IPS-20b (cell line): Measurements from ENCODE around the gene CPXM1.

ENCODE experiments used
- H3K27ac ChIP-seq: one replicate; pipeline ENCODE4 v1.5.1; 2013; ENCODE audit warnings: low read length
- H3K27me3 ChIP-seq: 2 replicates; pipeline ENCODE4 v1.6.1; 2013; ENCODE audit warnings: mild to moderate bottlenecking, low read length, inconsistent platforms; ENCODE audit not compliant: insufficient read depth
- H3K36me3 ChIP-seq: 2 replicates; pipeline ENCODE4 v1.6.1; 2013; ENCODE audit warnings: low read depth, mild to moderate bottlenecking, inconsistent platforms, low read length, moderate library complexity; ENCODE audit not compliant: insufficient read depth
- H3K4me1 ChIP-seq: 2 replicates; pipeline ENCODE4 v1.6.1; 2013; ENCODE audit warnings: mild to moderate bottlenecking, control low read depth, inconsistent platforms, low read length, moderate library complexity; ENCODE audit not compliant: insufficient read depth
- H3K4me3 ChIP-seq: 2 replicates; pipeline ENCODE4 v1.5.1; 2013; ENCODE audit warnings: mild to moderate bottlenecking, low read length, inconsistent platforms
- H3K9ac ChIP-seq: 2 replicates; pipeline ENCODE4 v1.6.1; 2013; ENCODE audit warnings: low read depth, mild to moderate bottlenecking, inconsistent platforms, low read length, moderate library complexity
- H3K9me3 ChIP-seq: 2 replicates; pipeline ENCODE4 v1.6.1; 2013; ENCODE audit warnings: mild to moderate bottlenecking, low read depth, low read length, inconsistent platforms; ENCODE audit not compliant: insufficient read depth

The CPXM1 gene

DNA sequence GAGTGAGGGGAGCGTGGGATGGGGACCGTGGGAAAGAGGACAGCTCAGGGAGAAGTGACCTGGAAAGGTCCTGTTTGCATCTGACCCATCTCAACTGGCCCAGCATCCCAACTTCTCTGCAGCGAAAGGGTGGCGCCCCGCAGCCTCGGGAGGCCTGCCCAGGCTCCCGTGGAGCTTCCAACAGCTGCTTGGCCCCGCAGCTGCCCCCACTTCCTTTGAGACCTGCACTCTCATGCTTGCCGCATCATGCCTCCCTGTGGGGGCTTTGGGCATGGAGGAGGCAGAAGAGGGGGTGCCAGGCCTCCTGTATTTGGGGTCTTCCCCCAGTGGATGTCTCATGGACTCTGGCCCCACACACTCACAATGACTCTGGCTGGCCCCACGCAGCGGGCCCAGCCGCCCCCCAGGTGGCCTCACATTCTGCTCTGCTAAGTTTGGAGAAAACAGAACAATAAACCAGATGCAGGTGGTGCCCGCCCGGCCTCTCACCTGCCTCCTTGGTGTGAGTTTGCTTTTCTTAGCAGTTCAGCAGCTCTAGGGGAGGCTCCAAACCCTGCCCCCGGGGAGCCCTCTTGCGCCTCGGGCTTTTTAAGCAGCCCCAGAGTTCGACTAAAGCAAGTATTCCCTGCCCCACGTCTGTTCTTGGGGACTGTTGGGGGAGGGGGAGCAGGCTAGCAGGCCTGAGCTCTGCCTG, 40.7 kb downstream of the CPXM1 start:
- H3K27me3 ChIP-seq = peaks cover 17% of the 10 kb centered on the region
- H3K4me1 ChIP-seq = peaks cover 4% of the 10 kb centered on the region; the same call in 1 of the 2 replicates
- H3K27ac ChIP-seq = no peak overlapping the region
- no peak overlapping the region for H3K4me3 ChIP-seq
- H3K9me3 ChIP-seq = no peaks in the 10 kb centered on the region
- no peaks in the 10 kb centered on the region for H3K36me3 ChIP-seq
- H3K9ac ChIP-seq = no peak overlapping the region

GRCh38 chr20:2759143-2759542, 41.3 kb downstream of the CPXM1 start:
- Histone ChIP-seq H3K4me3 (no peak overlapping the region), H3K4me1 (peaks cover 4% of the 10 kb centered on the region; the same call in 1 of the 2 replicates), H3K27ac (no peak overlapping the region), H3K27me3 (peaks cover 23% of the 10 kb centered on the region), H3K36me3 (no peaks in the 10 kb centered on the region), H3K9me3 (no peaks in the 10 kb centered on the region), H3K9ac (no peak overlapping the region)

GRCh38 chr20:2757969-2758368, 42.5 kb downstream of the CPXM1 start:
- Histone ChIP-seq H3K9me3 (no peaks in the 10 kb centered on the region), H3K36me3 (no peaks in the 10 kb centered on the region), H3K4me1 (peaks cover 4% of the 10 kb centered on the region; the same call in 1 of the 2 replicates), H3K27me3 (peaks cover 33% of the 10 kb centered on the region), H3K4me3 (no peak overlapping the region), H3K9ac (no peak overlapping the region), H3K27ac (no peak overlapping the region)

DNA sequence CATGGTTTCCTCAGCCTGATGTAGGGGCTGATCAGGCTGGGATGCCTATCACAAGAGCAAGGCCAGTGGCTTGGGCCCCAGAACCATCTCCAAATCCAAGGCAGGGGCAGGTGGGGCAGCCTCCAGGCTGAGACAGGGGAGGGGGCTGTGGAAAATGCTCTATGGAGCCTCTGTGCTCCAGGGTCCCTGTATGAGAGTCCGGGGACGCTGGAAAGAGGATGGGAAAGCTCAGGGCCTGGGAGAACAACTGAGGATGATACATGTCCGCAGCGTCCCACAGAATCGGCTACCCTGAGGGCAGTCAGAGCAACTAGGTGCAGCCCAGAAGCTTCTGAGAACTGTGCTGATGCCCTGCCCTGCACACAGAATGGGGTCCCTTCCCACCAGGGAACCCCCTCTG, 43.4 kb downstream of the CPXM1 start:
- Histone ChIP-seq H3K27ac (no peak overlapping the region), H3K4me1 (peaks cover 4% of the 10 kb centered on the region; the same call in 1 of the 2 replicates), H3K36me3 (no peaks in the 10 kb centered on the region), H3K9ac (no peak overlapping the region), H3K4me3 (no peak overlapping the region), H3K27me3 (peaks cover 41% of the 10 kb centered on the region), H3K9me3 (no peaks in the 10 kb centered on the region)

GRCh38 chr20:2756056-2756611, 44.3 kb downstream of the CPXM1 start:
- Histone ChIP-seq H3K9ac (no peak overlapping the region), H3K9me3 (no peaks in the 10 kb centered on the region), H3K27me3 (peaks cover 50% of the 10 kb centered on the region), H3K4me1 (peaks cover 4% of the 10 kb centered on the region; the same call in 1 of the 2 replicates), H3K36me3 (no peaks in the 10 kb centered on the region), H3K4me3 (no peak overlapping the region), H3K27ac (no peak overlapping the region)

DNA sequence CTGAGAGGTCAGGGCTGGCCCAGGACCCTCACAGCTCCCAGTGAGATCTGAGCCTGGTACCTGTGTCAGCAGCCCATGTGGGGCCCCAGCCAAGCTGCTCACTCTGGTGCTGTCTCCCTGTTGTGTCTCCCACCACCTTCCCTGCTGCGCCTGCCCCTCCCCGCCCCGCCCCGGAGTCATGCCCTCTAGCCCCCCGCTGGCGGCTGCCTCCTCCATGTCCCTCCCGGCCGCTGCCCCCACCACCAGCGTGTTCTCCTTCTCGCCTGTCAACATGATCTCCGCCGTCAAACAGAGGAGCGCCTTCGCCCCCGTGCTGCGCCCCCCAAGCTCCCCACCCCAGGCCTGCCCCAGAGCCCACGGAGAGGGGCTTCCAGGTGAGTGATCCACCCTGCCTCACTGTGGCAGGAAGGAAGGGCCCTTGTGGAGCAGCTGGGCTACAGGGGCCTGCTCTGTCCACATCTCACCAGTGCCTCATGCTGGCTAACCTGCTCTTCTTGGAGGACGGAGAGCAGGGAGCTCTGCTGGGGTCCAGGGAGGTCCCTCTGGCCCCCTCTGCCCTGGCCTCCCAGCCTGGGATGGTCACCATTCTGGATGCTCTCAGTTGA, 44.9 kb downstream of the CPXM1 start:
- Histone ChIP-seq H3K4me1 (peaks cover 4% of the 10 kb centered on the region; the same call in 1 of the 2 replicates), H3K36me3 (no peaks in the 10 kb centered on the region), H3K9me3 (no peaks in the 10 kb centered on the region), H3K27me3 (peaks cover 56% of the 10 kb centered on the region), H3K4me3 (no peak overlapping the region), H3K9ac (no peak overlapping the region), H3K27ac (no peak overlapping the region)

- Histone ChIP-seq H3K27ac (no peak overlapping the region), H3K27me3 (peaks cover 67% of the 10 kb centered on the region), H3K9me3 (no peaks in the 10 kb centered on the region)
Measured at GRCh38 chr20:2754424-2754823, 46.0 kb downstream of the CPXM1 start.

DNA sequence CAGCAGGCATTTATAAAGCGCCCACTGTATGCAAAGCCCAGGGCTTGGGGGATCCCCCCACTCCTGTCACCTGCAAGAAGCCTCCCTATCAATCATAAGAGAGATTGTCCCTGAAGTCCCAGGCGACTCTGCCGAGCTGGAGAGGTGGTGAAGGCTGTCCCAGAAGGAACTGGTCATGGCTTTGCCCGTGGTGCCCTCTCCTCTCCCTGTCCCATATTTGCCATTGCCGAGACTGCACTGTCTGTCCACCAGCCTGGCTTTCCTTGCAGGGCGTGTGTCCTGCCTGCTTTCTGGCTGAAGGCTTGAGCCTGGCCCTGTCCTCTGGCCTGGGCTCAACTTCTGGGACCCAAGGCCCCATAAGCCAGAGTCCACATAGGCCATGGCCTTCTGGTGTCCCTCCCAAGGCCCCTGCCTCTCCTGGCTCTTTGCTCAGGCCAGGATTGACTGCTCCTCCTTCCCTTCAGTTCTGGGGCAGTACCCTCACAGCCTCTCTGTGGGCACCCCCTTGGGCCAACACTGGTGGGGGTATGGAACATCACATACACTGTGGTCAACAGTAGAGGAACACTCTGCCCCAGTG, 46.9 kb downstream of the CPXM1 start:
- Histone ChIP-seq H3K27ac (no peak overlapping the region), H3K4me1 (peaks cover 6% of the 10 kb centered on the region; the same call in 1 of the 2 replicates), H3K27me3 (peaks cover 76% of the 10 kb centered on the region), H3K9ac (no peak overlapping the region), H3K4me3 (no peak overlapping the region), H3K36me3 (no peaks in the 10 kb centered on the region), H3K9me3 (no peaks in the 10 kb centered on the region)

More at GRCh38 chr20:2754424-2754823, 46.0 kb downstream of the CPXM1 start:
- no peaks in the 10 kb centered on the region for H3K4me1 ChIP-seq
- H3K36me3 ChIP-seq = no peaks in the 10 kb centered on the region
- no peak overlapping the region for H3K9ac ChIP-seq
- H3K4me3 ChIP-seq = no peak overlapping the region

GRCh38 chr20:2752567-2753460, 47.6 kb downstream of the CPXM1 start:
- Histone ChIP-seq H3K4me3 (peak overlapping the region; percentile 64), H3K4me1 (peaks cover 10% of the 10 kb centered on the region; the same call in 1 of the 2 replicates), H3K27me3 (peaks cover 83% of the 10 kb centered on the region), H3K27ac (no peak overlapping the region), H3K36me3 (no peaks in the 10 kb centered on the region), H3K9me3 (no peaks in the 10 kb centered on the region), H3K9ac (no peak overlapping the region)

- Histone ChIP-seq H3K4me1 (peaks cover 10% of the 10 kb centered on the region; the same call in 1 of the 2 replicates), H3K4me3 (peak overlapping the region; percentile 64; the same call in 1 of the 2 replicates), H3K36me3 (no peaks in the 10 kb centered on the region), H3K9me3 (no peaks in the 10 kb centered on the region), H3K27me3 (peaks cover 91% of the 10 kb centered on the region), H3K9ac (no peak overlapping the region), H3K27ac (no peak overlapping the region)
Measured at GRCh38 chr20:2751878-2752566, 48.4 kb downstream of the CPXM1 start.
